H9 (cell line): ENCODE results near the gene CLDN10. TPM values are rescaled to one million over a fixed set of nuclear protein-coding genes. Genes with fewer than 3 reads are reported as not detected.

Experiments
- DNase-seq: peaks from one replicate; pipeline ENCODE4 v3.0.0-alpha.2; 2017
- H2AFZ ChIP-seq: one replicate; pipeline ENCODE4 v1.6.1; 2013; ENCODE audit warnings: mild to moderate bottlenecking, low read length, control low read depth, moderate library complexity
- H2AK5ac ChIP-seq: 2 replicates; pipeline ENCODE4 v1.6.1; 2013; ENCODE audit warnings: low read length, control low read depth, mixed read lengths; ENCODE audit not compliant: insufficient read length
- H2BK120ac ChIP-seq: one replicate; pipeline ENCODE4 v1.6.1; 2013; ENCODE audit warnings: low read depth, mild to moderate bottlenecking, low read length, control low read depth, inconsistent platforms; ENCODE audit not compliant: poor library complexity, severe bottlenecking
- H2BK12ac ChIP-seq: 2 replicates; pipeline ENCODE4 v1.6.1; 2013; ENCODE audit warnings: low read length, control low read depth, mixed read lengths, low read depth; ENCODE audit not compliant: insufficient read length
- H2BK15ac ChIP-seq: 2 replicates; pipeline ENCODE4 v1.6.1; 2013; ENCODE audit warnings: low read depth, low read length, control low read depth
- H2BK20ac ChIP-seq: one replicate; pipeline ENCODE4 v1.6.1; 2013; ENCODE audit warnings: low read depth, mild to moderate bottlenecking, low read length, control low read depth, inconsistent platforms; ENCODE audit not compliant: poor library complexity, severe bottlenecking
- H2BK5ac ChIP-seq: 2 replicates; pipeline ENCODE4 v1.6.1; 2013; ENCODE audit warnings: low read length, control low read depth, mixed read lengths; ENCODE audit not compliant: insufficient read length
- H3K14ac ChIP-seq: 2 replicates; pipeline ENCODE4 v1.6.1; 2013; ENCODE audit warnings: low read length, control low read depth; ENCODE audit not compliant: insufficient read depth
- H3K18ac ChIP-seq: 2 replicates; pipeline ENCODE4 v1.6.1; 2013; ENCODE audit warnings: low read depth, mild to moderate bottlenecking, mixed read lengths, low read length, control low read depth; ENCODE audit not compliant: insufficient read length
- H3K23ac ChIP-seq: 2 replicates; pipeline ENCODE4 v1.6.1; 2013; ENCODE audit warnings: low read length, control low read depth, mixed read lengths, low read depth; ENCODE audit not compliant: insufficient read length
- H3K23me2 ChIP-seq: 2 replicates; pipeline ENCODE4 v1.6.1; 2013; ENCODE audit warnings: low read depth, mild to moderate bottlenecking, mixed read lengths, low read length, control low read depth; ENCODE audit not compliant: insufficient read length, poor library complexity, severe bottlenecking
- H3K27ac ChIP-seq: 2 replicates; pipeline ENCODE4 v1.5.1; 2013; ENCODE audit warnings: low read length, control low read depth, mixed read lengths, low read depth; ENCODE audit not compliant: insufficient read length
- H3K27me3 ChIP-seq: 2 replicates; pipeline ENCODE4 v1.6.1; 2013; ENCODE audit warnings: low read length, control low read depth, inconsistent platforms; ENCODE audit not compliant: insufficient read depth
- H3K4ac ChIP-seq: 2 replicates; pipeline ENCODE4 v1.6.1; 2013; ENCODE audit warnings: low read depth, mild to moderate bottlenecking, control low read depth, inconsistent platforms, low read length, moderate library complexity
- H3K4me1 ChIP-seq: 2 replicates; pipeline ENCODE4 v1.6.1; 2013; ENCODE audit warnings: low read length, control low read depth, inconsistent platforms; ENCODE audit not compliant: insufficient read depth
- H3K4me2 ChIP-seq: 2 replicates; pipeline ENCODE4 v1.6.1; 2013; ENCODE audit warnings: low read length, control low read depth, mixed read lengths; ENCODE audit not compliant: insufficient read length, insufficient read depth
- H3K56ac ChIP-seq: 2 replicates; pipeline ENCODE4 v1.6.1; 2013; ENCODE audit warnings: low read depth, mild to moderate bottlenecking, mixed read lengths, low read length, control low read depth; ENCODE audit not compliant: insufficient read length
- H3K79me1 ChIP-seq: 2 replicates; pipeline ENCODE4 v1.6.1; 2013; ENCODE audit warnings: low read depth, mild to moderate bottlenecking, moderate library complexity, low read length, control low read depth, inconsistent platforms; ENCODE audit not compliant: insufficient read depth, poor library complexity, severe bottlenecking
- H3K79me2 ChIP-seq: 2 replicates; pipeline ENCODE4 v1.6.1; 2013; ENCODE audit warnings: low read length, control low read depth, inconsistent platforms; ENCODE audit not compliant: insufficient read depth
- H3K9ac ChIP-seq: 2 replicates; pipeline ENCODE4 v1.6.1; 2013; ENCODE audit warnings: low read length, control low read depth, mixed read lengths; ENCODE audit not compliant: insufficient read length; ENCODE audit errors: extremely low read depth
- H3K9me3 ChIP-seq: one replicate; pipeline ENCODE4 v1.6.1; 2013; ENCODE audit warnings: low read depth, low read length, inconsistent platforms; ENCODE audit not compliant: control insufficient read depth
- H3T11ph ChIP-seq: one replicate; pipeline ENCODE4 v1.6.1; 2013; ENCODE audit warnings: mild to moderate bottlenecking, low read length, control low read depth, inconsistent platforms
- H4K20me1 ChIP-seq: one replicate; pipeline ENCODE4 v1.6.1; 2013; ENCODE audit not compliant: control insufficient read depth, insufficient read length, insufficient read depth
- H4K5ac ChIP-seq: 2 replicates; pipeline ENCODE4 v1.6.1; 2013; ENCODE audit warnings: low read depth, mild to moderate bottlenecking, mixed read lengths, low read length, control low read depth; ENCODE audit not compliant: insufficient read length
- H4K8ac ChIP-seq: replicated peaks from 2 replicates; pipeline ENCODE4 v1.6.1; 2013; ENCODE audit warnings: low read length, control low read depth, mixed read lengths, low read depth; ENCODE audit not compliant: insufficient read length
- H4K91ac ChIP-seq: 2 replicates; pipeline ENCODE4 v1.6.1; 2013; ENCODE audit warnings: low read depth, mild to moderate bottlenecking, moderate library complexity, mixed read lengths, low read length, control low read depth; ENCODE audit not compliant: insufficient read length
- H3K27ac Mint-ChIP-seq, 3 experiments: 2 replicates in 2 of 3; 3 replicates in 1 of 3; pipeline ENCODE4 v1.8.0; 2020 to 2021; ENCODE audit warnings: mixed read lengths in 3 of 3, mild to moderate bottlenecking in 1 of 3, moderate library complexity in 1 of 3
- H3K27me3 Mint-ChIP-seq: 2 replicates; pipeline ENCODE4 v1.8.0; 2021; ENCODE audit warnings: low read depth, mild to moderate bottlenecking, moderate library complexity, mixed read lengths
- H3K36me3 Mint-ChIP-seq, 3 experiments: 2 replicates in 2 of 3; 3 replicates in 1 of 3; pipeline ENCODE4 v1.8.0; 2020 to 2021; ENCODE audit warnings: low read depth in 3 of 3, mixed read lengths in 3 of 3; ENCODE audit not compliant: insufficient read depth in 1 of 3
- H3K4me1 Mint-ChIP-seq, 2 experiments: 2 replicates each; pipeline ENCODE4 v1.8.0; 2020; ENCODE audit warnings: mixed read lengths in 2 of 2
- H3K4me3 Mint-ChIP-seq, 2 experiments: 2 replicates in 1 of 2; 3 replicates in 1 of 2; pipeline ENCODE4 v1.8.0; 2020 to 2021; ENCODE audit warnings: mild to moderate bottlenecking in 2 of 2, mixed read lengths in 2 of 2, moderate library complexity in 1 of 2
- H3K9me3 Mint-ChIP-seq, 2 experiments: 2 replicates in 1 of 2; 3 replicates in 1 of 2; pipeline ENCODE4 v1.8.0; 2020; ENCODE audit warnings: mild to moderate bottlenecking in 2 of 2, mixed read lengths in 2 of 2, moderate library complexity in 1 of 2
- CTCF ChIP-seq: fragments of 200-600 bp; sonication (generic); conservative IDR thresholded peaks from 3 replicates; pipeline ENCODE4 v1.8.0; 2021; ENCODE audit warnings: antibody characterized with exemption, mild to moderate bottlenecking
- WGBS: extraction: QIAGEN DNeasy Blood & Tissue Kit; methylation state at CpG from one replicate; pipeline ENCODE4 v1.1.7; 2013; ENCODE audit warnings: missing lambda C conversion rate, low lambda C conversion rate, mixed read lengths; ENCODE audit not compliant: insufficient read length; ENCODE audit errors: extremely low coverage; 5-methylcytosine and 5-hydroxymethylcytosine counted together
- total RNA-seq: library from RNA; stranded (reverse); gene quantifications from 2 replicates; pipeline ENCODE4 v1.2.1, GENCODE V29; 2021

Gene CLDN10
- total RNA-seq, 1 experiment from 2014 or later: 20.7 TPM

- no peak overlapping the region for H4K8ac ChIP-seq
- H3K18ac ChIP-seq: no peak overlapping the region
- H2BK15ac ChIP-seq: no peak overlapping the region
- H3K4me2 ChIP-seq: no peak overlapping the region
- Mint-ChIP-seq H3K4me1 (peaks cover 5% of the 10 kb centered on the region in 2 experiments; a peak in 3 of 4 replicates), H3K36me3 (peaks cover 12 to 18% (median 13%) of the 10 kb centered on the region in 3 experiments), H3K9me3 (no peaks in the 10 kb centered on the region), H3K27me3 (no peaks in the 10 kb centered on the region), H3K27ac (peak overlapping the region in 2 of 3 experiments; percentile 2 to 88; a peak in 4 of 7 replicates), H3K4me3 (no peak overlapping the region)
- H3K79me2 ChIP-seq: no peaks in the 10 kb centered on the region
- no peak overlapping the region for H2BK12ac ChIP-seq
- no peak overlapping the region for H2BK120ac ChIP-seq
- no peak overlapping the region for H2AFZ ChIP-seq
- no peak for TF ChIP-seq CTCF
- no peak overlapping the region for H3T11ph ChIP-seq
- H4K20me1 ChIP-seq: no peaks in the 10 kb centered on the region
- no peaks in the 10 kb centered on the region for H3K23me2 ChIP-seq
- no peak overlapping the region for H3K27ac ChIP-seq
- H3K9me3 ChIP-seq: no peaks in the 10 kb centered on the region
- no peak for DNase-seq
- WGBS: no CpG with 5 or more reads among the region's 6 CpGs
- H3K9ac ChIP-seq: no peak overlapping the region
- no peak overlapping the region for H2BK20ac ChIP-seq
- no peak overlapping the region for H4K5ac ChIP-seq
- H3K27me3 ChIP-seq: no peaks in the 10 kb centered on the region
- H3K14ac ChIP-seq: no peak overlapping the region
- H3K79me1 ChIP-seq: no peaks in the 10 kb centered on the region
- no peak overlapping the region for H2AK5ac ChIP-seq
- H3K56ac ChIP-seq: no peak overlapping the region
- no peak overlapping the region for H2BK5ac ChIP-seq
- no peak overlapping the region for H3K4ac ChIP-seq
- no peak overlapping the region for H3K23ac ChIP-seq
- H3K4me1 ChIP-seq: no peaks in the 10 kb centered on the region
- H4K91ac ChIP-seq: no peak overlapping the region
Measured at GRCh38 chr13:95571941-95572340, 19.4 kb downstream of the CLDN10 start.
